GM23338 (cell line): ENCODE measurements around the gene CIT. TPM values are rescaled to one million over a fixed set of nuclear protein-coding genes. Genes with fewer than 3 reads are reported as not detected.

ENCODE experiments used
- ATAC-seq: fragments of 200-7000 bp; cut with Tn5 transposase; 3 replicates; pipeline ENCODE4 v1.9.1; 2020
- DNase-seq: peaks from one replicate; pipeline ENCODE4 v3.0.0-alpha.2; 2015; ENCODE audit warnings: low spot score
- H2AFZ ChIP-seq: fragments of 200-600 bp; sonication (generic); 2 replicates; pipeline ENCODE4 v1.8.0; 2016; ENCODE audit warnings: antibody characterized with exemption, mild to moderate bottlenecking, moderate library complexity
- H3F3A ChIP-seq: fragments of 200-600 bp; sonication (generic); replicated peaks from 2 replicates; pipeline ENCODE4 v1.8.0; 2017; ENCODE audit warnings: antibody characterized with exemption, mixed run types, low read depth
- H3K27ac ChIP-seq: fragments of 200-600 bp; sonication (generic); 2 replicates; pipeline ENCODE4 v1.6.1; 2016; ENCODE audit warnings: low read depth
- H3K27me3 ChIP-seq: fragments of 200-600 bp; sonication (generic); 2 replicates; pipeline ENCODE4 v1.8.0; 2016; ENCODE audit warnings: mild to moderate bottlenecking, mixed run types, moderate library complexity; ENCODE audit not compliant: insufficient read depth
- H3K36me3 ChIP-seq: fragments of 200-600 bp; sonication (generic); 2 replicates; pipeline ENCODE4 v1.8.0; 2016; ENCODE audit warnings: mild to moderate bottlenecking; ENCODE audit not compliant: insufficient read depth
- H3K4me1 ChIP-seq: fragments of 200-600 bp; sonication (generic); 2 replicates; pipeline ENCODE4 v1.8.0; 2016; ENCODE audit warnings: mild to moderate bottlenecking, moderate library complexity; ENCODE audit not compliant: insufficient read depth
- H3K4me2 ChIP-seq: fragments of 200-600 bp; sonication (generic); 2 replicates; pipeline ENCODE4 v1.7.1; 2017; ENCODE audit warnings: mixed run types
- H3K4me3 ChIP-seq: fragments of 200-600 bp; sonication (generic); 2 replicates; pipeline ENCODE4 v1.6.1; 2016; ENCODE audit warnings: mixed run types
- H3K79me2 ChIP-seq: fragments of 200-600 bp; sonication (generic); replicated peaks from 2 replicates; pipeline ENCODE4 v1.8.0; 2017; ENCODE audit warnings: mild to moderate bottlenecking; ENCODE audit not compliant: insufficient read depth
- H3K9me2 ChIP-seq: fragments of 200-600 bp; sonication (generic); 2 replicates; pipeline ENCODE4 v1.8.0; 2017; ENCODE audit not compliant: insufficient read depth
- H4K20me1 ChIP-seq: fragments of 200-600 bp; sonication (generic); replicated peaks from 2 replicates; pipeline ENCODE4 v1.8.0; 2017; ENCODE audit warnings: mild to moderate bottlenecking; ENCODE audit not compliant: insufficient read depth
- H3K27ac Mint-ChIP-seq: 2 replicates; pipeline ENCODE4 v1.8.0; 2020; ENCODE audit warnings: inconsistent platforms, mild to moderate bottlenecking, moderate library complexity, mixed read lengths
- H3K27me3 Mint-ChIP-seq: 3 replicates; pipeline ENCODE4 v1.8.0; 2022; ENCODE audit warnings: low read depth, mild to moderate bottlenecking, moderate library complexity, mixed read lengths, inconsistent platforms; ENCODE audit not compliant: insufficient read depth, poor library complexity
- H3K36me3 Mint-ChIP-seq: 3 replicates; pipeline ENCODE4 v1.8.0; 2021; ENCODE audit warnings: low read depth, mild to moderate bottlenecking, inconsistent platforms, moderate library complexity, mixed read lengths
- H3K4me1 Mint-ChIP-seq: 3 replicates; pipeline ENCODE4 v1.8.0; 2020; ENCODE audit warnings: mild to moderate bottlenecking, inconsistent platforms, mixed read lengths
- H3K4me3 Mint-ChIP-seq: 3 replicates; pipeline ENCODE4 v1.8.0; 2021; ENCODE audit warnings: moderate library complexity, mild to moderate bottlenecking, inconsistent platforms, mixed read lengths
- H3K9me3 Mint-ChIP-seq: 3 replicates; pipeline ENCODE4 v1.8.0; 2020; ENCODE audit warnings: moderate library complexity, mild to moderate bottlenecking, inconsistent platforms, mixed read lengths
- CREB1 ChIP-seq: fragments of 250-450 bp; sonication (Bioruptor Pico); IDR thresholded peaks from 2 replicates; pipeline ENCODE4 v1.5.0; 2020; ENCODE audit warnings: low read depth, mild to moderate bottlenecking, moderate library complexity
- EZH2 ChIP-seq: fragments of 200-600 bp; sonication (generic); IDR thresholded peaks from one replicate; pipeline ENCODE4 v1.8.0; 2017; ENCODE audit warnings: antibody characterized with exemption, mild to moderate bottlenecking, low read depth; ENCODE audit not compliant: unreplicated experiment
- EZH2phosphoT487 ChIP-seq: fragments of 200-600 bp; sonication (generic); IDR thresholded peaks from one replicate; pipeline ENCODE4 v1.8.1; 2018; ENCODE audit warnings: antibody characterized with exemption; ENCODE audit not compliant: unreplicated experiment
- JUNB ChIP-seq: IDR thresholded peaks from one replicate; pipeline ENCODE4 v1.6.1; 2016; ENCODE audit warnings: antibody characterized with exemption; ENCODE audit not compliant: unreplicated experiment
- NANOG ChIP-seq: IDR thresholded peaks from 2 replicates; pipeline ENCODE4 v1.6.1; 2016; ENCODE audit warnings: antibody characterized with exemption, borderline replicate concordance
- POLR2AphosphoS5 ChIP-seq: IDR thresholded peaks from 2 replicates; pipeline ENCODE4 v1.6.1; 2016; ENCODE audit warnings: antibody characterized with exemption, low read depth
- ZNF331 ChIP-seq: fragments of 250-450 bp; sonication (Bioruptor Pico); IDR thresholded peaks from 2 replicates; pipeline ENCODE4 v1.5.0; 2020; ENCODE audit warnings: low read depth, mild to moderate bottlenecking, moderate library complexity
- polyA plus RNA-seq: library from polyadenylated mRNA; unstranded; fragments of >200 nt; fragmentation: Nextera tagmentation; extraction: Ambion mirVana; gene quantifications from 2 replicates; pipeline ENCODE4 v1.2.1, GENCODE V29; 2016
- total RNA-seq: library from RNA; depleted of rRNA; stranded (reverse); fragments of >200 nt; shearing (Covaris generic); gene quantifications from 2 replicates; pipeline ENCODE4 v1.2.3, GENCODE V29; 2014
- TF ChIP-seq, protein P1 (sequence below), 2 experiments: fragments of 200-600 bp in 1 of 2; sonication (generic) in 1 of 2; conservative IDR thresholded peaks; 2 replicates each; pipeline versions ENCODE4 v1.5.1 to v1.6.1; 2016 to 2017; ENCODE audit warnings: antibody characterized with exemption in 2 of 2, low read depth in 2 of 2, mild to moderate bottlenecking in 2 of 2, moderate library complexity in 1 of 2
- TF ChIP-seq, protein P2 (sequence below): IDR thresholded peaks from 2 replicates; pipeline ENCODE4 v1.6.1; 2016; ENCODE audit warnings: antibody characterized with exemption
- TF ChIP-seq, protein P3 (sequence below): fragments of 250-450 bp; sonication (Bioruptor Pico); IDR thresholded peaks from 2 replicates; pipeline ENCODE4 v1.5.0; 2020; ENCODE audit warnings: mild to moderate bottlenecking, moderate library complexity

The CIT gene
- total and polyA plus RNA-seq, 2 experiments from 2014 or later: 9.7 to 47.8 TPM

DNA sequence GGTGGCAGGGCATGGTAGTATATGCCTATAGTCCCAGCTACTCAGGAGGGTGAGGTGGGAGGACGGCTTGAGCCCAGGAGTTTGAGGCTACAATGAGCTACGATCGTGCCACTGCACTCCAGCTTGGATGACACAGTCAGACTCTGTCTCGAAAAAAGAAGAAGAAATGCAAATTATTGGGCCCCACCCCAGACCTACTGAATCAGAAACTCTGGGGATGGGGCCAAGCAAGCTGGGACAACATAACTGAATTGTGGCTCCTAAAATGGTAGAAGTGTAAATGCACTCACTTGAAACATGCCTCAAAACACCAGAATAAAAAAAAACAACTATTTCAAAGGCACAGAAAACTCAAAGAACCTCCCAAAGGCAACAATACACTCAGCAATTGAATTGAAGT is 37.0 kb downstream of the CIT start (continued):
- TF ChIP-seq, protein P1, sequence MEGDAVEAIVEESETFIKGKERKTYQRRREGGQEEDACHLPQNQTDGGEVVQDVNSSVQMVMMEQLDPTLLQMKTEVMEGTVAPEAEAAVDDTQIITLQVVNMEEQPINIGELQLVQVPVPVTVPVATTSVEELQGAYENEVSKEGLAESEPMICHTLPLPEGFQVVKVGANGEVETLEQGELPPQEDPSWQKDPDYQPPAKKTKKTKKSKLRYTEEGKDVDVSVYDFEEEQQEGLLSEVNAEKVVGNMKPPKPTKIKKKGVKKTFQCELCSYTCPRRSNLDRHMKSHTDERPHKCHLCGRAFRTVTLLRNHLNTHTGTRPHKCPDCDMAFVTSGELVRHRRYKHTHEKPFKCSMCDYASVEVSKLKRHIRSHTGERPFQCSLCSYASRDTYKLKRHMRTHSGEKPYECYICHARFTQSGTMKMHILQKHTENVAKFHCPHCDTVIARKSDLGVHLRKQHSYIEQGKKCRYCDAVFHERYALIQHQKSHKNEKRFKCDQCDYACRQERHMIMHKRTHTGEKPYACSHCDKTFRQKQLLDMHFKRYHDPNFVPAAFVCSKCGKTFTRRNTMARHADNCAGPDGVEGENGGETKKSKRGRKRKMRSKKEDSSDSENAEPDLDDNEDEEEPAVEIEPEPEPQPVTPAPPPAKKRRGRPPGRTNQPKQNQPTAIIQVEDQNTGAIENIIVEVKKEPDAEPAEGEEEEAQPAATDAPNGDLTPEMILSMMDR (conservative IDR thresholded peaks at IDR 0.05; ENCODE audit: low read depth in 2 of 2): no peak
- TF ChIP-seq CREB1 (no peak), NANOG (no peak), JUNB (no peak), EZH2phosphoT487 (no peak)

DNA sequence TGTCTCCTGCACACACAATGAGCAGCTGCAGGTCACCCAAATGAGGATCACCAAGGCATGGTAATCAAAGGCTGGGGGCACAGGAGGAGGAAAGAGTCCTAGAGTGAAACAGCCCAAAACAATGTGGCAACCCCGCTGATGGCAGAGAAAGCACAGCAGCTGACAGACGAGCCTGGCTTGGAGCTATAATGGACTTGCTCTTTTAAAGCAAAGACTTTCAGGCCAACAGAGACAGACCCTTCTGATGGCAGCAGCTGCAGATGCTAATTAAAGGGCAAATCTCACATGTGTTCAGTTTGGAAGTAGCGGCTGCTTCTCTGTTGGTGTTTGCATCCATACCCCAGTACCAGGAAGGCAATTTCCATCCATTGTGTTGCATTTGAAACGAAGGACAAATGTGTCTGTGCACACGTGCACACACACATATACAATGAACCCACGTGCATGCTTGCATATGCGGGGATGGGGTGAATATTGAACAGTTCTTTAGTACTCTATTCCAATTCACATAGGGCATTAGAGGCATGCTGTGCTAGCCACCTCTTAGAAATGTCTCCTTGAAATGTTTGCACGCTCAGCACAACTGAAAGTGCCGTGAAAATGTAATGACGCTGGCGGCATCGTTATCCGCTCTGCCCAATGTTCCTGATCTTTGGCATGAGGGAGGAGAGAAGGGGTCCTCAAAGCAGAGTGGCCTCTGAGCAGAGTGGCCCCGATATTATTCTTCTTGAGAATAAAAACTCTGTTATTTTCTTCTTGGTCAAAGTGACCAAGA is 38.1 kb downstream of the CIT start:
- peaks cover 41% of the 10 kb centered on the region for H3K36me3 Mint-ChIP-seq
- Histone ChIP-seq H3K27ac (no peak overlapping the region), H3K9me2 (no peaks in the 10 kb centered on the region), H3K27me3 (no peaks in the 10 kb centered on the region), H3K36me3 (peaks cover 4% of the 10 kb centered on the region; the same call in 1 of the 2 replicates), H2AFZ (no peak overlapping the region), H3K4me2 (no peak overlapping the region), H4K20me1 (peaks cover 10% of the 10 kb centered on the region; the same call in 1 of the 2 replicates), H3K79me2 (peaks cover 11% of the 10 kb centered on the region; the same call in 1 of the 2 replicates), H3K4me1 (no peaks in the 10 kb centered on the region), H3F3A (no peaks in the 10 kb centered on the region), H3K4me3 (no peak overlapping the region)
- H3K9me3 Mint-ChIP-seq: no peaks in the 10 kb centered on the region
- ATAC-seq (no peak), DNase-seq (no peak)
- H3K4me3 Mint-ChIP-seq: no peak overlapping the region
- no peak overlapping the region for H3K27ac Mint-ChIP-seq
- H3K27me3 Mint-ChIP-seq: peaks cover 6% of the 10 kb centered on the region
- H3K4me1 Mint-ChIP-seq: no peaks in the 10 kb centered on the region
- TF ChIP-seq JUNB (no peak), ZNF331 (CRISPR knock-in tag) (no peak), POLR2AphosphoS5 (no peak), EZH2 (no peak), CREB1 (no peak)
- TF ChIP-seq, protein P1 (conservative IDR thresholded peaks at IDR 0.05; ENCODE audit: low read depth in 2 of 2): no peak
- TF ChIP-seq, protein P2, sequence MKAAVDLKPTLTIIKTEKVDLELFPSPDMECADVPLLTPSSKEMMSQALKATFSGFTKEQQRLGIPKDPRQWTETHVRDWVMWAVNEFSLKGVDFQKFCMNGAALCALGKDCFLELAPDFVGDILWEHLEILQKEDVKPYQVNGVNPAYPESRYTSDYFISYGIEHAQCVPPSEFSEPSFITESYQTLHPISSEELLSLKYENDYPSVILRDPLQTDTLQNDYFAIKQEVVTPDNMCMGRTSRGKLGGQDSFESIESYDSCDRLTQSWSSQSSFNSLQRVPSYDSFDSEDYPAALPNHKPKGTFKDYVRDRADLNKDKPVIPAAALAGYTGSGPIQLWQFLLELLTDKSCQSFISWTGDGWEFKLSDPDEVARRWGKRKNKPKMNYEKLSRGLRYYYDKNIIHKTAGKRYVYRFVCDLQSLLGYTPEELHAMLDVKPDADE: no peak
- TF ChIP-seq, protein P3, sequence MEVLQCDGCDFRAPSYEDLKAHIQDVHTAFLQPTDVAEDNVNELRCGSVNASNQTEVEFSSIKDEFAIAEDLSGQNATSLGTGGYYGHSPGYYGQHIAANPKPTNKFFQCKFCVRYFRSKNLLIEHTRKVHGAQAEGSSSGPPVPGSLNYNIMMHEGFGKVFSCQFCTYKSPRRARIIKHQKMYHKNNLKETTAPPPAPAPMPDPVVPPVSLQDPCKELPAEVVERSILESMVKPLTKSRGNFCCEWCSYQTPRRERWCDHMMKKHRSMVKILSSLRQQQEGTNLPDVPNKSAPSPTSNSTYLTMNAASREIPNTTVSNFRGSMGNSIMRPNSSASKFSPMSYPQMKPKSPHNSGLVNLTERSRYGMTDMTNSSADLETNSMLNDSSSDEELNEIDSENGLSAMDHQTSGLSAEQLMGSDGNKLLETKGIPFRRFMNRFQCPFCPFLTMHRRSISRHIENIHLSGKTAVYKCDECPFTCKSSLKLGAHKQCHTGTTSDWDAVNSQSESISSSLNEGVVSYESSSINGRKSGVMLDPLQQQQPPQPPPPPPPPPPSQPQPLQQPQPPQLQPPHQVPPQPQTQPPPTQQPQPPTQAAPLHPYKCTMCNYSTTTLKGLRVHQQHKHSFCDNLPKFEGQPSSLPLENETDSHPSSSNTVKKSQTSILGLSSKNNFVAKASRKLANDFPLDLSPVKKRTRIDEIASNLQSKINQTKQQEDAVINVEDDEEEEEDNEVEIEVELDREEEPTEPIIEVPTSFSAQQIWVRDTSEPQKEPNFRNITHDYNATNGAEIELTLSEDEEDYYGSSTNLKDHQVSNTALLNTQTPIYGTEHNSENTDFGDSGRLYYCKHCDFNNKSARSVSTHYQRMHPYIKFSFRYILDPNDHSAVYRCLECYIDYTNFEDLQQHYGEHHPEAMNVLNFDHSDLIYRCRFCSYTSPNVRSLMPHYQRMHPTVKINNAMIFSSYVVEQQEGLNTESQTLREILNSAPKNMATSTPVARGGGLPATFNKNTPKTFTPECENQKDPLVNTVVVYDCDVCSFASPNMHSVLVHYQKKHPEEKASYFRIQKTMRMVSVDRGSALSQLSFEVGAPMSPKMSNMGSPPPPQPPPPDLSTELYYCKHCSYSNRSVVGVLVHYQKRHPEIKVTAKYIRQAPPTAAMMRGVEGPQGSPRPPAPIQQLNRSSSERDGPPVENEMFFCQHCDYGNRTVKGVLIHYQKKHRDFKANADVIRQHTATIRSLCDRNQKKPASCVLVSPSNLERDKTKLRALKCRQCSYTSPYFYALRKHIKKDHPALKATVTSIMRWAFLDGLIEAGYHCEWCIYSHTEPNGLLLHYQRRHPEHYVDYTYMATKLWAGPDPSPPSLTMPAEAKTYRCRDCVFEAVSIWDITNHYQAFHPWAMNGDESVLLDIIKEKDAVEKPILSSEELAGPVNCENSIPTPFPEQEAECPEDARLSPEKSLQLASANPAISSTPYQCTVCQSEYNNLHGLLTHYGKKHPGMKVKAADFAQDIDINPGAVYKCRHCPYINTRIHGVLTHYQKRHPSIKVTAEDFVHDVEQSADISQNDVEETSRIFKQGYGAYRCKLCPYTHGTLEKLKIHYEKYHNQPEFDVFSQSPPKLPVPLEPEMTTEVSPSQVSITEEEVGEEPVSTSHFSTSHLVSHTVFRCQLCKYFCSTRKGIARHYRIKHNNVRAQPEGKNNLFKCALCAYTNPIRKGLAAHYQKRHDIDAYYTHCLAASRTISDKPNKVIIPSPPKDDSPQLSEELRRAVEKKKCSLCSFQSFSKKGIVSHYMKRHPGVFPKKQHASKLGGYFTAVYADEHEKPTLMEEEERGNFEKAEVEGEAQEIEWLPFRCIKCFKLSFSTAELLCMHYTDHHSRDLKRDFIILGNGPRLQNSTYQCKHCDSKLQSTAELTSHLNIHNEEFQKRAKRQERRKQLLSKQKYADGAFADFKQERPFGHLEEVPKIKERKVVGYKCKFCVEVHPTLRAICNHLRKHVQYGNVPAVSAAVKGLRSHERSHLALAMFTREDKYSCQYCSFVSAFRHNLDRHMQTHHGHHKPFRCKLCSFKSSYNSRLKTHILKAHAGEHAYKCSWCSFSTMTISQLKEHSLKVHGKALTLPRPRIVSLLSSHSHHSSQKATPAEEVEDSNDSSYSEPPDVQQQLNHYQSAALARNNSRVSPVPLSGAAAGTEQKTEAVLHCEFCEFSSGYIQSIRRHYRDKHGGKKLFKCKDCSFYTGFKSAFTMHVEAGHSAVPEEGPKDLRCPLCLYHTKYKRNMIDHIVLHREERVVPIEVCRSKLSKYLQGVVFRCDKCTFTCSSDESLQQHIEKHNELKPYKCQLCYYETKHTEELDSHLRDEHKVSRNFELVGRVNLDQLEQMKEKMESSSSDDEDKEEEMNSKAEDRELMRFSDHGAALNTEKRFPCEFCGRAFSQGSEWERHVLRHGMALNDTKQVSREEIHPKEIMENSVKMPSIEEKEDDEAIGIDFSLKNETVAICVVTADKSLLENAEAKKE (CRISPR knock-in tag): no peak
